PC-9 (cell line): ENCODE results near the gene TSEN34.

Source experiments
- EZH2 ChIP-seq: fragments of 200-600 bp; sonication (generic); IDR thresholded peaks from 2 replicates; pipeline ENCODE4 v1.8.0; 2017; ENCODE audit warnings: antibody characterized with exemption, low read depth
- TF ChIP-seq, protein P1 (sequence below): fragments of 200-600 bp; sonication (generic); conservative IDR thresholded peaks from 2 replicates; pipeline ENCODE4 v1.6.1; 2017; ENCODE audit warnings: mixed run types, antibody characterized with exemption, mild to moderate bottlenecking, moderate library complexity

DNA sequence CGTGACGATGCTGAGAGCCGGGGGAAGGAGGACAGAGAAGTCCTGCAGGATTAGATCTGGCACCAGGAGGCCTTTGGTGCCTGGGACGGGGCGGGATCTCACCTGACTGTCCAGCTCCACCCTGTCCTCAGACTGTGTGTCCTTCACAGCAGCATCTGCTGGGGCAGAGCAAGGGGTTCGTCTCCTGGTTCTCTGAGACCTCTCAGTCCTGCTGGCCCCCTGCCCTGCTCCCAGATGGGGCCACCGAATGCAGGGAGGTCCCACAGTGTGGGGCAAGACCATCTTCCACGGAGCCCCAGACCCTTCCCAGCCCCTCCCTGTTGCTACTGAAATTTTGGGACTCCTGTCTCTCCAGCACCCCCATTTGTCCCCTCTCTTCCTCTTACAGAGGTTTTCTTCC is 27.2 kb downstream of the TSEN34 start:
- TF ChIP-seq, protein P1, sequence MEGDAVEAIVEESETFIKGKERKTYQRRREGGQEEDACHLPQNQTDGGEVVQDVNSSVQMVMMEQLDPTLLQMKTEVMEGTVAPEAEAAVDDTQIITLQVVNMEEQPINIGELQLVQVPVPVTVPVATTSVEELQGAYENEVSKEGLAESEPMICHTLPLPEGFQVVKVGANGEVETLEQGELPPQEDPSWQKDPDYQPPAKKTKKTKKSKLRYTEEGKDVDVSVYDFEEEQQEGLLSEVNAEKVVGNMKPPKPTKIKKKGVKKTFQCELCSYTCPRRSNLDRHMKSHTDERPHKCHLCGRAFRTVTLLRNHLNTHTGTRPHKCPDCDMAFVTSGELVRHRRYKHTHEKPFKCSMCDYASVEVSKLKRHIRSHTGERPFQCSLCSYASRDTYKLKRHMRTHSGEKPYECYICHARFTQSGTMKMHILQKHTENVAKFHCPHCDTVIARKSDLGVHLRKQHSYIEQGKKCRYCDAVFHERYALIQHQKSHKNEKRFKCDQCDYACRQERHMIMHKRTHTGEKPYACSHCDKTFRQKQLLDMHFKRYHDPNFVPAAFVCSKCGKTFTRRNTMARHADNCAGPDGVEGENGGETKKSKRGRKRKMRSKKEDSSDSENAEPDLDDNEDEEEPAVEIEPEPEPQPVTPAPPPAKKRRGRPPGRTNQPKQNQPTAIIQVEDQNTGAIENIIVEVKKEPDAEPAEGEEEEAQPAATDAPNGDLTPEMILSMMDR: no peak
- TF ChIP-seq EZH2: no peak
